ENCODE data around the gene BRD7. TPM values are rescaled to one million over a fixed set of nuclear protein-coding genes. Genes with fewer than 3 reads are reported as not detected.

The BRD7 gene
- total and polyA plus RNA-seq, 2 of the 4 experiments (the other 2 are of a cell fraction) = 24.8 to 29.9 TPM

- no peak overlapping the region for H3K23ac ChIP-seq (ENCODE audit: low read depth, low read length)
- H2AK5ac ChIP-seq (ENCODE audit: low read depth, low read length) = no peak overlapping the region
- H3K79me1 ChIP-seq (ENCODE audit: low read depth in 1 of 2, low read length in 2 of 2) = peaks cover 7 to 24% of the 10 kb centered on the region in 2 experiments; a peak in 3 of 4 replicates
- H3K9me1 ChIP-seq (ENCODE audit: insufficient read depth, low read length) = no peaks in the 10 kb centered on the region; the same call in 1 of the 2 replicates
- H3K14ac ChIP-seq (replicated peaks; ENCODE audit: low read depth, low read length) = no peak overlapping the region
- intact Hi-C loops (cut with micrococcal nuclease) (no loop called here), in situ Hi-C loops (cut with MboI; ENCODE audit: low sequenced_read_pairs) (no loop called here), dilution Hi-C loops (cut with HindIII; ENCODE audit: low sequenced_read_pairs, unreplicated experiment) (no loop called here)
- 90% methylated on average over 10 of the region's 17 CpGs; no CpG with 5 or more reads in 1 of the 2 experiments for WGBS, 2 experiments (ENCODE audit: extremely low coverage in 2 of 2, insufficient read length in 1 of 2)
- no peak overlapping the region for H4K91ac ChIP-seq (ENCODE audit: insufficient read depth, low read depth, low read length)
- no peak overlapping the region for H3K27ac ChIP-seq (ENCODE audit: insufficient read depth, low read length)
- DNase-seq (no peak), ATAC-seq (ENCODE audit: low read depth) (no peak)
- no peak overlapping the region for H3K4ac ChIP-seq (ENCODE audit: low read depth, low read length)
- POLR2A ChIA-PET (ENCODE audit: unreplicated experiment) = no interaction called here
- H4K8ac ChIP-seq (ENCODE audit: low read depth in 2 of 2, low read length in 2 of 2) = no peak overlapping the region
- H2BK15ac ChIP-seq (ENCODE audit: low read depth, low read length) = no peak overlapping the region
- no peak overlapping the region for H2BK5ac ChIP-seq (ENCODE audit: low read depth, low read length, poor library complexity, severe bottlenecking)
- BruUV-seq (replicated peaks) = no TSS peak
- CTCF ChIA-PET = no interaction called here
- no peak overlapping the region for H2AK9ac ChIP-seq (replicated peaks; ENCODE audit: low read depth, low read length, poor library complexity)
- no peak overlapping the region for H3K4me2 ChIP-seq (ENCODE audit: low read depth, low read length)
- H2BK120ac ChIP-seq (ENCODE audit: low read depth, low read length) = no peak overlapping the region
- no peak for TF ChIP-seq RCOR1 (IDR thresholded peaks at IDR 0.05; ENCODE audit: insufficient replicate concordance, low read length)
- TF ChIP-seq MAFK (IDR thresholded peaks at IDR 0.05; ENCODE audit: low read depth, low read length) = no peak
- no peak for TF ChIP-seq MXI1 (IDR thresholded peaks at IDR 0.05; ENCODE audit: borderline replicate concordance, low read depth, low read length)
- no peak for TF ChIP-seq RFX5 (IDR thresholded peaks at IDR 0.05; ENCODE audit: low read depth, low read length)
- no peak for TF ChIP-seq CTCF (conservative IDR thresholded peaks at IDR 0.05; ENCODE audit: low read depth, low read length)
- no peak for TF ChIP-seq NFE2L2 (IDR thresholded peaks at IDR 0.05; ENCODE audit: low read depth, low read length)
- no peak for TF ChIP-seq CEBPB (IDR thresholded peaks at IDR 0.05; ENCODE audit: low read depth, low read length)
- TF ChIP-seq MAZ (IDR thresholded peaks at IDR 0.05; ENCODE audit: borderline replicate concordance, low read depth, low read length) = no peak
- no peak for TF ChIP-seq RAD21 (IDR thresholded peaks at IDR 0.05; ENCODE audit: low read length)
- TF ChIP-seq, protein P1, sequence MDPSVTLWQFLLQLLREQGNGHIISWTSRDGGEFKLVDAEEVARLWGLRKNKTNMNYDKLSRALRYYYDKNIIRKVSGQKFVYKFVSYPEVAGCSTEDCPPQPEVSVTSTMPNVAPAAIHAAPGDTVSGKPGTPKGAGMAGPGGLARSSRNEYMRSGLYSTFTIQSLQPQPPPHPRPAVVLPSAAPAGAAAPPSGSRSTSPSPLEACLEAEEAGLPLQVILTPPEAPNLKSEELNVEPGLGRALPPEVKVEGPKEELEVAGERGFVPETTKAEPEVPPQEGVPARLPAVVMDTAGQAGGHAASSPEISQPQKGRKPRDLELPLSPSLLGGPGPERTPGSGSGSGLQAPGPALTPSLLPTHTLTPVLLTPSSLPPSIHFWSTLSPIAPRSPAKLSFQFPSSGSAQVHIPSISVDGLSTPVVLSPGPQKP (IDR thresholded peaks at IDR 0.05; ENCODE audit: borderline replicate concordance, low read depth, low read length) = no peak
- TF ChIP-seq, protein P2, sequence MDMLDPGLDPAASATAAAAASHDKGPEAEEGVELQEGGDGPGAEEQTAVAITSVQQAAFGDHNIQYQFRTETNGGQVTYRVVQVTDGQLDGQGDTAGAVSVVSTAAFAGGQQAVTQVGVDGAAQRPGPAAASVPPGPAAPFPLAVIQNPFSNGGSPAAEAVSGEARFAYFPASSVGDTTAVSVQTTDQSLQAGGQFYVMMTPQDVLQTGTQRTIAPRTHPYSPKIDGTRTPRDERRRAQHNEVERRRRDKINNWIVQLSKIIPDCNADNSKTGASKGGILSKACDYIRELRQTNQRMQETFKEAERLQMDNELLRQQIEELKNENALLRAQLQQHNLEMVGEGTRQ (IDR thresholded peaks at IDR 0.05; ENCODE audit: low read depth, low read length) = no peak
- no peak for TF ChIP-seq CHD1 (IDR thresholded peaks at IDR 0.05; ENCODE audit: low read depth, low read length)
- no peak for TF ChIP-seq POLR2A (IDR thresholded peaks at IDR 0.05; ENCODE audit: low read depth, low read length)
- no peak for TF ChIP-seq BHLHE40 (IDR thresholded peaks at IDR 0.05; ENCODE audit: low read depth, low read length)
- no peak for TF ChIP-seq SMC3 (IDR thresholded peaks at IDR 0.05; ENCODE audit: low read depth, low read length)
- TF ChIP-seq FOS (IDR thresholded peaks at IDR 0.05; ENCODE audit: low read depth, low read length) = no peak
- H3K18ac ChIP-seq (ENCODE audit: low read depth, low read length) = no peak overlapping the region
- H3K27me3 ChIP-seq (ENCODE audit: control insufficient read depth, insufficient read depth, low read length) = no peaks in the 10 kb centered on the region
- peaks cover 2% of the 10 kb centered on the region; the same call in 1 of the 2 replicates for H3K9me3 ChIP-seq (ENCODE audit: control insufficient read depth, insufficient read depth, low read length)
- H3K36me3 ChIP-seq (ENCODE audit: control insufficient read depth, insufficient read depth, low read length) = peaks cover 6% of the 10 kb centered on the region; the same call in 1 of the 2 replicates
- H3K4me3 ChIP-seq (ENCODE audit: insufficient read depth, low read depth, low read length) = no peak overlapping the region
- no peak overlapping the region for H2BK20ac ChIP-seq (ENCODE audit: low read depth, low read length)
- no peak overlapping the region for H3K9ac ChIP-seq (ENCODE audit: low read depth, low read length)
- H4K5ac ChIP-seq (ENCODE audit: low read depth, low read length) = no peak overlapping the region
- H3K56ac ChIP-seq (ENCODE audit: extremely low read depth, insufficient read depth, low read length) = no peak overlapping the region
- 0 out of 2 replicates have a peak, but pooled peaks cover 4% of the 10 kb centered on the region for H3K4me1 ChIP-seq (ENCODE audit: control insufficient read depth, insufficient read depth, low read length)
- no peak overlapping the region for H2AFZ ChIP-seq (replicated peaks; ENCODE audit: low read length, poor library complexity)
- H4K20me1 ChIP-seq (ENCODE audit: insufficient read depth, low read length) = peaks cover 23% of the 10 kb centered on the region
These were observed 80.8 kb downstream of the BRD7 start for GRCh38 chr16:50288026-50288425.

Data from IMR-90 (cell line).